Karpas-422 (cell line): ENCODE data around the gene HTR2C. TPM values are rescaled to one million over a fixed set of nuclear protein-coding genes. Genes with fewer than 3 reads are reported as not detected.

Experiments
- DNase-seq: peaks from one replicate; pipeline ENCODE4 v3.0.0-alpha.2; 2015
- H2AFZ ChIP-seq: fragments of 200-600 bp; sonication (generic); 2 replicates; pipeline ENCODE4 v1.6.1; 2014; ENCODE audit warnings: antibody characterized with exemption, low read length, mixed read lengths
- H3K27ac ChIP-seq: fragments of 200-600 bp; sonication (generic); 2 replicates; pipeline ENCODE4 v1.5.1; 2014; ENCODE audit warnings: mild to moderate bottlenecking, low read length, moderate library complexity
- H3K27me3 ChIP-seq: fragments of 200-600 bp; sonication (generic); 2 replicates; pipeline ENCODE4 v1.6.1; 2014; ENCODE audit warnings: low read length, mixed read lengths
- H3K36me3 ChIP-seq: fragments of 200-600 bp; sonication (generic); 2 replicates; pipeline ENCODE4 v1.6.1; 2014; ENCODE audit warnings: low read length, mixed read lengths; ENCODE audit not compliant: insufficient read depth
- H3K4me1 ChIP-seq: fragments of 200-600 bp; sonication (generic); 2 replicates; pipeline ENCODE4 v1.6.1; 2014; ENCODE audit warnings: mild to moderate bottlenecking, low read length, mixed read lengths
- H3K4me2 ChIP-seq: fragments of 200-600 bp; sonication (generic); 2 replicates; pipeline ENCODE4 v1.6.1; 2014; ENCODE audit warnings: low read length, low read depth, mild to moderate bottlenecking; ENCODE audit not compliant: poor library complexity, severe bottlenecking
- H3K4me3 ChIP-seq: fragments of 200-600 bp; sonication (generic); 2 replicates; pipeline ENCODE4 v1.5.1; 2014; ENCODE audit warnings: mild to moderate bottlenecking, antibody characterized with exemption, low read length, mixed read lengths
- H3K79me2 ChIP-seq: fragments of 200-600 bp; sonication (generic); 2 replicates; pipeline ENCODE4 v1.6.1; 2014; ENCODE audit warnings: mild to moderate bottlenecking, low read length, mixed read lengths
- H3K9ac ChIP-seq: fragments of 200-600 bp; sonication (generic); 2 replicates; pipeline ENCODE4 v1.6.0; 2014; ENCODE audit warnings: low read length
- H3K9me2 ChIP-seq: fragments of 200-600 bp; sonication (generic), shearing (Covaris generic); replicated peaks from 2 replicates; pipeline ENCODE4 v1.6.0; 2014; ENCODE audit warnings: mild to moderate bottlenecking, low read length, moderate library complexity; ENCODE audit not compliant: insufficient read depth
- H3K9me3 ChIP-seq: fragments of 300-700, 200-600 bp; sonication (generic); 2 replicates; pipeline ENCODE4 v1.6.1; 2014; ENCODE audit warnings: low read length, mixed read lengths
- H4K20me1 ChIP-seq: fragments of 200-600 bp; sonication (generic); 2 replicates; pipeline ENCODE4 v1.6.1; 2014; ENCODE audit warnings: mild to moderate bottlenecking, antibody characterized with exemption, low read length, low read depth; ENCODE audit not compliant: insufficient read depth
- total RNA-seq: library from RNA; depleted of rRNA; stranded (reverse); fragments of >200 nt; shearing (Covaris generic); gene quantifications from 2 replicates; pipeline ENCODE4 v1.2.3, GENCODE V29; 2014; ENCODE audit warnings: low replicate concordance; rRNA removed

The HTR2C gene
- not detected in 2 replicates for total RNA-seq

DNA sequence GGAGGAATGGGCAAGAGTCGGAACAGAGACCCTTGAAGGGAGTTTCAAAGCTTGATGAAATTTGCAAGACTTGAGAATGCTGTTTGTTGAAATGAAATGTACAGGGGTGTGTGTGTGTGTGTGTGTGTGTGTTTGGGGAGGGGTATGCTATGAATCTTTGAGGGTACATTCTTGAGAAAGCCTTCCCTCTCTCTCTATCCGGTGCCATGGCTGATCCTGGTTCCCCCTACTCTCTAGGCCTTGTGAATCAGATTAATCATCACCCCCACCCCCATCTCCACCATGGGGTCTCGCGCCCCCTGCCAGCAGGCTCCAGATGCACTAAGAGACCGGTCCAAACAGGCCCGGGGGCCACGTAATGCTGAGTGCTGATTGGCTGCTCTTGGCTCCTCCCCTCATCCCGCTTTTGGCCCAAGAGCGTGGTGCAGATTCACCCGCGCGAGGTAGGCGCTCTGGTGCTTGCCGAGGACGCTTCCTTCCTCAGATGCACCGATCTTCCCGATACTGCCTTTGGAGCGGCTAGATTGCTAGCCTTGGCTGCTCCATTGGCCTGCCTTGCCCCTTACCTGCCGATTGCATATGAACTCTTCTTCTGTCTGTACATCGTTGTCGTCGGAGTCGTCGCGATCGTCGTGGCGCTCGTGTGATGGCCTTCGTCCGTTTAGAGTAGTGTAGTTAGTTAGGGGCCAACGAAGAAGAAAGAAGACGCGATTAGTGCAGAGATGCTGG, at the start of gene HTR2C:
Gene HTR2C (plus strand): TSS at position 441 of the 729 bp plus-strand sequence. CDS start 142,851 bp downstream, outside the sequence.
- H2AFZ ChIP-seq: no peak within 1 kb of the TSS
- no peaks in the 10 kb centered on the region for H3K27me3 ChIP-seq

DNA sequence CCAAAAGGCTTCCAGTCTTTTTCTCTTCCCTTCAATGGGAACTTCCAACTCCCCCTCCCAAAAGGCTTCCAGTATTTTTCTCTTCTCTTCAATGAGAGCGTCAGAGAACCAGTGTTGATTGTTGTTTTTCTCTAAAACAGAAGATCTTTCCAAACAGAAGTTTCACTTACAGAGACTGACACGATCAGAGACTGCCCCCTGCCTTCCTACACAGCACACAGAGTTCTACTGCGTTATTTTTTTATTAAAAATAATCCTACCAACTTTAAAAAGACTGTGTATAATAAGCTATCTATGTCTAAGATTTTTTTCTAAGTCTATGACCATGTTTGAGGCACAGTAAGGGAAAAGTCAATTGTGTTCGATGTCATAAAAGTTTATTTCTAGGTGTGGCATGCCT, 3.5 kb upstream of the HTR2C start:
- Histone ChIP-seq H3K4me2 (no peak overlapping the region), H4K20me1 (no peaks in the 10 kb centered on the region), H3K79me2 (no peaks in the 10 kb centered on the region), H3K4me3 (no peak overlapping the region), H2AFZ (no peak overlapping the region), H3K9ac (no peak overlapping the region), H3K27me3 (no peaks in the 10 kb centered on the region), H3K4me1 (no peaks in the 10 kb centered on the region), H3K9me2 (no peaks in the 10 kb centered on the region), H3K9me3 (no peaks in the 10 kb centered on the region; the same call in 1 of the 2 replicates), H3K27ac (no peak overlapping the region), H3K36me3 (no peaks in the 10 kb centered on the region)
- peak; percentile 46 for DNase-seq

More for the DNA sequence above, at the start of gene HTR2C:
- Histone ChIP-seq H3K9me2 (no peaks in the 10 kb centered on the region), H3K36me3 (no peaks in the 10 kb centered on the region), H3K9me3 (no peaks in the 10 kb centered on the region; the same call in 1 of the 2 replicates), H3K27ac (no peak within 1 kb of the TSS), H3K4me3 (no peak within 1 kb of the TSS), H3K4me2 (no peak within 1 kb of the TSS), H3K9ac (no peak within 1 kb of the TSS), H3K79me2 (no peaks in the 10 kb centered on the region), H4K20me1 (no peaks in the 10 kb centered on the region), H3K4me1 (no peaks in the 10 kb centered on the region)
- DNase-seq: no peak

DNA sequence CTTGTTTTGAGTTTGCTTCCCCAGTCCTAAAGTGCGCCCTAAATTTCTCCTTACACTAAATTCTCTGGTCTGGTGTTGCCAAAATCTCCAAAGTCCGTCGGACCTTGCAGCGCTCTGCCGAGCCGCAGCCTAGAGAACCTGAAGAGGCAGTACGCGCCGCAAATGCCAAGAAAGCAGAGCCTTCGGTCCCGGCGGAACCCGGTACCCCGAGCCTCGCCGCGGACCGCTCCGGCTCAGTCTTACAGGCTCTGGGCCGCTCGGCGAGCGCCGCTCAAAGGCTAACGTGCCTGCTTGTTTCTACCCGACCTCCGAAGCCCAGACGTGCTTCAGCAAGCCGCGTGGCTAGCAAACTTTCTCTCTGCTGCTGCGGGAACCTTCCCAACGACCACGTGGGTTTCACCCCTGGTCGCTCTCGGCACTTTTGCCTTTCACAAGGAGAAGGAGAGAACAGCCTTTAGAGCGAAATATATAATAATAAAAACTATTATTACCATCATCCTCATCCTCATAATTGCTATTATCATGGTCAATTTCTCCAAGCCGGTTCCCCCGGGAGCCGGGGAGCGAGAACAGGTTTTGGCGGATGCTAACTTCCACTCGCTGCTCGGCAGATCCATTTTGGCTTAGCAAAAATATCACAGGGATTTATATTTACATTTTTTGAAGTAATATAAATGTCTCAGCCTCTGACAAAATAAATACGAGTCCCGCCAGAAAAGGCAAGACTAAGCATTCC, 2.2 kb upstream of the HTR2C start:
- H3K9me3 ChIP-seq: no peaks in the 10 kb centered on the region; the same call in 1 of the 2 replicates
- H3K4me1 ChIP-seq: no peaks in the 10 kb centered on the region
- H3K27ac ChIP-seq: no peak overlapping the region
- H2AFZ ChIP-seq: no peak overlapping the region
- no peaks in the 10 kb centered on the region for H3K79me2 ChIP-seq
- no peak overlapping the region for H3K4me3 ChIP-seq
- no peaks in the 10 kb centered on the region for H3K27me3 ChIP-seq
- H4K20me1 ChIP-seq: no peaks in the 10 kb centered on the region
- no peaks in the 10 kb centered on the region for H3K36me3 ChIP-seq
- H3K9me2 ChIP-seq: no peaks in the 10 kb centered on the region
- H3K4me2 ChIP-seq: no peak overlapping the region
- no peak overlapping the region for H3K9ac ChIP-seq
- no peak for DNase-seq

DNA sequence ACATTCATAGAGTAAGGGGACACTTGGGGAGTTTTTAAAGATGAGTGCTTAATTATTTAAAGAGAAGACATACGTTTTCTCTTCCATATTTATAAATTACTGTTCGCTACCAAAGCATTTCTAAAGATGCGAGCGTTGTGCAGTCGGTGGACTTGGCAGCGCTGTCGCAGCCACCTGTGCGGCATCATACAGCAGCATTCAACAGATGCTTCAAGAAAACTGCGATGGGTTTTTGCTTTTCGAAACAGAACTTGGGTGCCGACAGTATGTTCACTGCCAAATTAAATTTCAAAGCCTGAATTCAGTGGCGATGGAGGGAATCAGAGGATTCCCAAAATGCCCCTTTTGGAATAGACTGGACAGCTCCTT, 1.6 kb upstream of the HTR2C start:
- no peak overlapping the region for H3K4me2 ChIP-seq
- H3K79me2 ChIP-seq: no peaks in the 10 kb centered on the region
- no peaks in the 10 kb centered on the region for H3K36me3 ChIP-seq
- no peaks in the 10 kb centered on the region for H3K27me3 ChIP-seq
- H3K4me3 ChIP-seq: no peak overlapping the region
- no peak overlapping the region for H2AFZ ChIP-seq
- H3K4me1 ChIP-seq: no peaks in the 10 kb centered on the region
- H3K9ac ChIP-seq: no peak overlapping the region
- no peak for DNase-seq
- no peaks in the 10 kb centered on the region for H3K9me2 ChIP-seq
- no peak overlapping the region for H3K27ac ChIP-seq
- no peaks in the 10 kb centered on the region; the same call in 1 of the 2 replicates for H3K9me3 ChIP-seq
- no peaks in the 10 kb centered on the region for H4K20me1 ChIP-seq

DNA sequence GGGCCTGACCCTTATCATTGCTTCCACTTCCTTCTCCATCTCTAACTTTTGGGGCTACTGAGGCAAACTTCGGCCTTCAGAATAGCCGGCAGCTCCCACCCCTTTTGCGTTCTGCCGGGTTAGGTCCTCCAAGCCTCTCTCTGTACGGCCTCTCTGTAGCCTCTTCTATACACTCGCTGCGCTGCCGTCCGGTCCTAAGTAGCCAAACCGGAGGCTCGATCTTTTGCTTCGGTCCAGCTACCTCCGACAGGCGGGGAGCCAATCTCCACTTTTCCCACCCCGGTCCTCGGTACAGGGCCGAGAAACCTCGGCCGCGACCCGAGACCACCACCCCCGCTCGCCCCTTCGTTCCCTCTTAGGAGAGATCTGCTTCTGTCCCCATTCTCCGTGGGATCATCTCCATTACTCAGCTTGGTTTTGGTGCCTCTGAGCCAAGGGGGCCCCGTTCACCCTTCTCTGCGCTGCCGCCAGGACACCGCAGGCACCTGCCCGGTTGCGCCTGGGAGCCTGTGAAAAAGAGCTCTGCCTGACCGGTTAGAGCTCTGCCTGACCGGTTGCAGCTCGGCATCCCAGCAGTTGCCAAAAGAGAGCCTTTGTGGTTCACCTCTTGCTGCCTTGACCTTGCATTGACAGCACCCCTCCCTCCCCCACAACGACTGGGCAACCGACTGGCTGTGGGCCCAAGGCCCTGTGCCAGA, 1.0 kb upstream of the HTR2C start:
- H3K4me2 ChIP-seq: no peak overlapping the region
- DNase-seq: no peak
- no peaks in the 10 kb centered on the region for H3K27me3 ChIP-seq
- H3K79me2 ChIP-seq: no peaks in the 10 kb centered on the region
- no peak overlapping the region for H3K4me3 ChIP-seq
- no peaks in the 10 kb centered on the region for H4K20me1 ChIP-seq
- no peaks in the 10 kb centered on the region for H3K36me3 ChIP-seq
- no peak overlapping the region for H3K27ac ChIP-seq
- H3K9me3 ChIP-seq: no peaks in the 10 kb centered on the region; the same call in 1 of the 2 replicates
- no peaks in the 10 kb centered on the region for H3K9me2 ChIP-seq
- H3K9ac ChIP-seq: no peak overlapping the region
- H3K4me1 ChIP-seq: no peaks in the 10 kb centered on the region
- H2AFZ ChIP-seq: no peak overlapping the region

DNA sequence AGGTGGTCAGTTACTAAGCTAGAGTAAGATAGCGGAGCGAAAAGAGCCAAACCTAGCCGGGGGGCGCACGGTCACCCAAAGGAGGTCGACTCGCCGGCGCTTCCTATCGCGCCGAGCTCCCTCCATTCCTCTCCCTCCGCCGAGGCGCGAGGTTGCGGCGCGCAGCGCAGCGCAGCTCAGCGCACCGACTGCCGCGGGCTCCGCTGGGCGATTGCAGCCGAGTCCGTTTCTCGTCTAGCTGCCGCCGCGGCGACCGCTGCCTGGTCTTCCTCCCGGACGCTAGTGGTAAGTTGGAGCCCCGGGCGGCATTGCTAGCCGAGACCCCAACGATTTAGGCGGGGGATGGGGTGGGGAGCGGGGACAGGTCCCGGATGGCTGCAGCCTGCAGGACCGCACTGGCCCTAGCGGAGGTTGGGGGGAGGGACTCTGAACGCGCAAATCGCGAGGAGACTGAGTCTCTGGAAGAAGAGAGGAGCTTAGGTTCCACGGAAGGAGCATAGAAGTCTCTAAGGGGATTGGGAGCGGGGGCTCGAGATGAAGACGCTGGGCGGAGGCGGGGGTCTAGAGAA, 573 bp downstream of the HTR2C start:
- no peaks in the 10 kb centered on the region; the same call in 1 of the 2 replicates for H3K9me3 ChIP-seq
- DNase-seq: no peak
- H2AFZ ChIP-seq: no peak overlapping the region
- no peak overlapping the region for H3K27ac ChIP-seq
- H3K79me2 ChIP-seq: no peaks in the 10 kb centered on the region
- H3K4me1 ChIP-seq: no peaks in the 10 kb centered on the region
- H4K20me1 ChIP-seq: no peaks in the 10 kb centered on the region
- H3K36me3 ChIP-seq: no peaks in the 10 kb centered on the region
- no peaks in the 10 kb centered on the region for H3K27me3 ChIP-seq
- H3K4me3 ChIP-seq: no peak overlapping the region
- H3K4me2 ChIP-seq: no peak overlapping the region
- no peak overlapping the region for H3K9ac ChIP-seq
- no peaks in the 10 kb centered on the region for H3K9me2 ChIP-seq

DNA sequence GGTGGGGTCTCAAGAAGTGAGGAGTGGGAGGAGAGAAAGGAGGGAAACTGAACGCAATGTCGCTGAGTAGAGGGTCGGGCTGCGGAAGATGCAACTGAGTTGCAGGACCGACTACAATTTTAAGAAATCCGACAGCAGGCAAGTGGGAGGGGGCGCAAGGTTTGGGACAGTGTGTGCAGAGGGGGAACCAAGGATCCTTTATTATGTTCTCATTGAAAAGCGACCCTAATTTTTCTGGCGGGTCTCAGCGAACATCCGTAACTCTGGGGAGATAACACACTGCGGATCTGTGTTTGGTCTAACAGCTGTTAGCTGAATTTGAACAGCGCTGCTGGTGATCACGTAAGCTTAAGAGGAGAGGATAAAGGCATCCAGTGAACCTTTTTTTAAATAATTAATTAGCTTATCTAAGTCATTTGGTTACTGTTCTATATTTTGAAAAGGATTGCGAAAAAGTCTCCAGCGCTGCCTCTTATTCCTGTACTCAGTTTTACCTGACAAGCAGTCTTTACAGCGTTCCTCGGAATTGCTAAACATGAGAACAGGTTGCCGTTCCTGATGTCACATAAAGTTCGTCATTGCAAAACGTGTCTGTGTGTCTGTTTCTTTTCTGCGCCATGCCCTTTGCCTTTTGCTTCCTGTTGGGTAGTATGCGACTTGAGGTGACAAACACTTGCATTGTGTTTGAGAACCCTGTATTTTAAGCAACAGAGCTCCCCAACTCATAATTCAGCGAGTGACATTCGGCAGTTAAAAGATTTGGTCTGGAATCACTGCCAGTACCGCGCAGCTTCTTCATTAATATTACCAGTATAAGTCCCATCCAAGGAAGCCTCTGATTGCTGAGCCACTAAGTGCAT, 1.3 kb downstream of the HTR2C start:
- Histone ChIP-seq H3K9me2 (no peaks in the 10 kb centered on the region), H3K4me3 (no peak overlapping the region)

More for the DNA sequence above, 1.3 kb downstream of the HTR2C start:
- no peaks in the 10 kb centered on the region; the same call in 1 of the 2 replicates for H3K9me3 ChIP-seq
- H3K4me2 ChIP-seq: no peak overlapping the region
- no peak overlapping the region for H2AFZ ChIP-seq
- H3K27me3 ChIP-seq: no peaks in the 10 kb centered on the region
- no peaks in the 10 kb centered on the region for H3K4me1 ChIP-seq
- no peak overlapping the region for H3K27ac ChIP-seq
- DNase-seq: no peak
- H3K36me3 ChIP-seq: no peaks in the 10 kb centered on the region
- H3K79me2 ChIP-seq: no peaks in the 10 kb centered on the region
- no peak overlapping the region for H3K9ac ChIP-seq
- H4K20me1 ChIP-seq: no peaks in the 10 kb centered on the region
